K562 (cell line): ENCODE results near the gene EGLN1. TPM values are rescaled to one million over a fixed set of nuclear protein-coding genes. Genes with fewer than 3 reads are reported as not detected.

Experiments used
- ATAC-seq: fragments of 200-7000 bp; cut with Tn5 transposase; 3 replicates; pipeline ENCODE4 v1.9.1; 2020; ENCODE audit warnings: moderate library complexity
- BruUV-seq: library from RNA; stranded (reverse); fragments of 400-500 nt; replicated peaks from 2 replicates; lab custom pipeline; 2021; lab: Mats Ljungman, UMichigan
- CTCF ChIA-PET: fragments of 300-600 bp; formaldehyde crosslinking; extraction: SDS; loops from one replicate; lab custom pipeline; 2021; ENCODE audit warnings: low intra/inter-chr PET ratio; lab: Yijun Ruan, JAX
- POLR2A ChIA-PET: fragments of 300-600, 350-650 bp; sonication (Branson Sonifier 250); formaldehyde crosslinking; extraction: SDS; loops from one replicate; lab custom pipeline; 2021; ENCODE audit warnings: antibody characterized with exemption, inconsistent platforms; lab: Yijun Ruan, JAX
- DNase-seq, 4 experiments: peaks; one replicate each; pipeline versions ENCODE4 v3.0.0 to v3.0.0-alpha.2; 2011 to 2018; ENCODE audit warnings: low spot score in 3 of 4, mixed read lengths in 3 of 4; ENCODE audit errors: extremely low read depth in 1 of 4
- FAIRE-seq: peaks from 2 replicates; lab custom pipeline; 2011; peaks lifted over from hg19 to GRCh38; lab: Jason Lieb, UNC
- H2AFZ ChIP-seq: 2 replicates; pipeline ENCODE4 v1.6.0; 2011; ENCODE audit warnings: low read depth, low read length, control low read depth, inconsistent platforms
- H3K27ac ChIP-seq: fragments of 200-600 bp; 3 replicates; pipeline ENCODE4 v1.8.0; 2011; ENCODE audit warnings: low read depth, mild to moderate bottlenecking, control low read depth, inconsistent platforms, low read length, moderate library complexity, mixed read lengths; ENCODE audit errors: extremely low read depth
- H3K27me3 ChIP-seq, 2 experiments: fragments of 300-600 bp in 1 of 2; 2 replicates in 1 of 2; 3 replicates in 1 of 2; pipeline versions ENCODE4 v1.6.0 to v1.8.0; 2011; ENCODE audit warnings: inconsistent platforms in 2 of 2, low read length in 2 of 2, mild to moderate bottlenecking in 1 of 2, mixed read lengths in 1 of 2, moderate library complexity in 1 of 2; ENCODE audit not compliant: control insufficient read depth in 2 of 2, insufficient read depth in 2 of 2
- H3K36me3 ChIP-seq: fragments of 300-600 bp; 3 replicates; pipeline ENCODE4 v1.8.0; 2011; ENCODE audit warnings: mild to moderate bottlenecking, low read length, inconsistent platforms; ENCODE audit not compliant: control insufficient read depth, insufficient read depth
- H3K4me1 ChIP-seq, 2 experiments: fragments of 200-600 bp in 1 of 2; replicated peaks in 1 of 2; 2 replicates in 1 of 2; 3 replicates in 1 of 2; pipeline versions ENCODE4 v1.5.1 to v1.8.0; 2011; ENCODE audit warnings: inconsistent platforms in 2 of 2, low read length in 2 of 2, mild to moderate bottlenecking in 1 of 2, mixed read lengths in 1 of 2, moderate library complexity in 1 of 2; ENCODE audit not compliant: control insufficient read depth in 2 of 2, insufficient read depth in 2 of 2
- H3K4me2 ChIP-seq: 2 replicates; pipeline ENCODE4 v1.6.1; 2011; ENCODE audit warnings: low read length, control low read depth, inconsistent platforms, mixed read lengths; ENCODE audit not compliant: insufficient read depth
- H3K4me3 ChIP-seq: fragments of 200-600 bp; sonication (generic), shearing (Covaris generic); 2 replicates; pipeline ENCODE4 v1.5.1; 2016; ENCODE audit warnings: control low read depth, inconsistent platforms
- H3K79me2 ChIP-seq: fragments of 200-600 bp; 3 replicates; pipeline ENCODE4 v1.8.0; 2011; ENCODE audit warnings: low read length, inconsistent platforms; ENCODE audit not compliant: control insufficient read depth, insufficient read depth
- H3K9ac ChIP-seq, 2 experiments: 2 replicates each; pipeline versions ENCODE4 v1.6.0 to v1.6.1; 2011; ENCODE audit warnings: low read depth in 2 of 2, low read length in 2 of 2, control low read depth in 1 of 2, inconsistent platforms in 1 of 2, mild to moderate bottlenecking in 1 of 2, mixed read lengths in 1 of 2; ENCODE audit not compliant: insufficient read depth in 1 of 2
- H3K9me1 ChIP-seq: one replicate; pipeline ENCODE4 v1.6.0; 2011; ENCODE audit warnings: inconsistent platforms, mild to moderate bottlenecking, low read length, moderate library complexity; ENCODE audit not compliant: control insufficient read depth, insufficient read depth
- H3K9me3 ChIP-seq: replicated peaks from 2 replicates; pipeline ENCODE4 v1.5.1; 2011; ENCODE audit warnings: low read depth, low read length, inconsistent platforms; ENCODE audit not compliant: control insufficient read depth, insufficient read depth
- H4K20me1 ChIP-seq: replicated peaks from 2 replicates; pipeline ENCODE4 v1.6.1; 2011; ENCODE audit warnings: low read length, inconsistent platforms, mixed read lengths; ENCODE audit not compliant: control insufficient read depth, insufficient read depth
- BDP1 ChIP-seq: IDR thresholded peaks from 3 replicates; pipeline ENCODE4 v1.6.1; 2011; ENCODE audit not compliant: insufficient read length, insufficient read depth
- E2F6 ChIP-seq, 2 experiments: IDR thresholded peaks; 2 replicates each; pipeline ENCODE4 v1.6.1; 2011; ENCODE audit warnings: borderline replicate concordance in 1 of 2, control low read depth in 1 of 2, low read depth in 1 of 2, low read length in 1 of 2, mild to moderate bottlenecking in 1 of 2, mixed read lengths in 1 of 2, moderate library complexity in 1 of 2; ENCODE audit not compliant: insufficient read depth in 1 of 2, insufficient read length in 1 of 2, poor library complexity in 1 of 2, severe bottlenecking in 1 of 2; ENCODE audit errors: extremely low read depth in 1 of 2
- ETV6 ChIP-seq, 3 experiments: fragments of 150-350 bp in 1 of 3; sonication (generic) in 1 of 3; formaldehyde crosslinking in 1 of 3; IDR thresholded peaks; 2 replicates each; pipeline versions ENCODE4 v1.6.1 to v1.8.0; 2014 to 2022; ENCODE audit warnings: borderline replicate concordance in 2 of 3, low read depth in 2 of 3, antibody characterized with exemption in 1 of 3, low read length in 1 of 3, mild to moderate bottlenecking in 1 of 3, missing genetic modification reagents in 1 of 3
- FIP1L1 ChIP-seq: fragments of 200-400 bp; formaldehyde crosslinking; IDR thresholded peaks from 2 replicates; pipeline ENCODE4 v1.6.1; 2018; ENCODE audit warnings: mild to moderate bottlenecking, low read depth, low read length; ENCODE audit not compliant: poor library complexity, severe bottlenecking
- MCM5 ChIP-seq: fragments of 450-650 bp; IDR thresholded peaks from 2 replicates; pipeline ENCODE4 v1.6.1; 2016; ENCODE audit warnings: low read depth
- MLX ChIP-seq, 2 experiments: fragments of 450-650 bp in 1 of 2; sonication (generic) in 1 of 2; formaldehyde crosslinking; conservative IDR thresholded peaks; 2 replicates each; pipeline versions ENCODE4 v1.4.0 to v1.8.1; 2020 to 2022; ENCODE audit warnings: mild to moderate bottlenecking in 1 of 2, missing genetic modification reagents in 1 of 2
- PKNOX1 ChIP-seq: fragments of 450-650 bp; IDR thresholded peaks from 2 replicates; pipeline ENCODE4 v1.6.1; 2016
- POLR2A ChIP-seq: fragments of 450-650 bp; conservative IDR thresholded peaks from 2 replicates; pipeline ENCODE4 v1.6.1; 2016
- RREB1 ChIP-seq: fragments of 250-450 bp; sonication (Bioruptor Pico); IDR thresholded peaks from 2 replicates; pipeline ENCODE4 v1.4.0; 2020
- ZFP36 ChIP-seq: fragments of 150-350 bp; IDR thresholded peaks from 2 replicates; pipeline ENCODE4 v1.6.1; 2018; ENCODE audit warnings: low read length, low read depth; ENCODE audit not compliant: partially characterized antibody
- ZKSCAN3 ChIP-seq: fragments of 250-450 bp; sonication (Bioruptor Pico); IDR thresholded peaks from 2 replicates; pipeline ENCODE4 v1.4.0; 2020
- WGBS: fragments of 100-300 bp; shearing (Covaris generic); methylation state at CpG from one replicate; pipeline ENCODE4 v1.1.6; 2016; ENCODE audit warnings: low coverage, mixed read lengths; ENCODE audit not compliant: insufficient coverage; ENCODE audit errors: missing lambda C conversion rate; 5-methylcytosine and 5-hydroxymethylcytosine counted together
- in situ Hi-C: fragments of 300-500 bp; cut with MboI; formaldehyde crosslinking; loops from 4 replicates; pipeline ENCODE4 v1.15.0; 2018; ENCODE audit warnings: inconsistent platforms, mixed read lengths
- intact Hi-C: fragments of 100-400 bp; cut with micrococcal nuclease; formaldehyde crosslinking; loops from 2 replicates; pipeline ENCODE4 v1.14.2; 2022
- polyA plus RNA-seq, 8 experiments: library from polyadenylated mRNA; depleted of rRNA in 4 of 8; stranded (reverse) in 5 of 8; unstranded in 3 of 8; fragments of >200 nt; fragmentation: Nextera tagmentation in 2 of 8; fragmentation: Illumina TruSeq in 1 of 8; extraction: Ambion mirVana in 2 of 8; extraction: Trizol in 1 of 8; gene quantifications; 2 replicates each; pipeline versions ENCODE4 v1.2.1 to v1.2.3, GENCODE V29; 2011 to 2014; ENCODE audit warnings: inconsistent platforms in 1 of 8, missing spikeins in 1 of 8
- total RNA-seq, 7 experiments: library from RNA; depleted of rRNA in 6 of 7; stranded (reverse); fragments of >200 nt in 6 of 7; fragmentation: Illumina TruSeq in 2 of 7; extraction: Trizol in 2 of 7; gene quantifications; 2 replicates each; pipeline versions ENCODE4 v1.2.1 to v1.2.3, GENCODE V29; 2011 to 2021; ENCODE audit warnings: low replicate concordance in 1 of 7

Gene EGLN1
- total and polyA plus RNA-seq, 9 of the 15 experiments (the other 6 are each of a cell fraction or from before 2014, with no cell fraction given) = 5.2 to 54.3 (median 24.6) TPM

- H3K9ac ChIP-seq = no peak overlapping the region
- ATAC-seq (no peak), FAIRE-seq (no peak), DNase-seq (no peak)
- no peak overlapping the region for H3K27ac ChIP-seq
- WGBS = 89% methylated on average over 4 of the region's 4 CpGs
- H3K9me1 ChIP-seq = no peaks in the 10 kb centered on the region
- H3K4me2 ChIP-seq = no peak overlapping the region
- peaks cover 72% of the 10 kb centered on the region for H3K36me3 ChIP-seq
- H4K20me1 ChIP-seq = no peaks in the 10 kb centered on the region
- ChIA-PET CTCF (no interaction called here), POLR2A (interaction anchor here (2.2 kb wide), 1 partner anchor 10 kb away, joined by 10 read pairs; the partner anchor contains the start of genes EXOC8 and SPRTN)
- no peaks in the 10 kb centered on the region for H3K9me3 ChIP-seq
- intact Hi-C loops (no loop called here), in situ Hi-C loops (no loop called here)
- H3K4me1 ChIP-seq = no peaks in the 10 kb centered on the region; a peak in 1 of 5 replicates
- TF ChIP-seq ZFP36 = no peak
- no peak for TF ChIP-seq ZKSCAN3 (CRISPR knock-in tag)
- no peak for TF ChIP-seq MLX (CRISPR knock-in tag; conservative IDR thresholded peaks at IDR 0.05)
- no peak for TF ChIP-seq FIP1L1
- TF ChIP-seq POLR2A = no peak
- no peak for TF ChIP-seq ETV6 (IDR thresholded peaks at IDR 0.05; ENCODE audit: borderline replicate concordance in 1 of 2, low read depth in 2 of 2, low read length in 1 of 2)
- no peak for TF ChIP-seq ETV6 (CRISPR knock-in tag; IDR thresholded peaks at IDR 0.05; ENCODE audit: borderline replicate concordance)
- TF ChIP-seq E2F6 (IDR thresholded peaks at IDR 0.05; ENCODE audit: borderline replicate concordance in 1 of 2, extremely low read depth in 1 of 2, insufficient read depth in 1 of 2, insufficient read length in 1 of 2, low read depth in 1 of 2, low read length in 1 of 2, poor library complexity in 1 of 2, severe bottlenecking in 1 of 2) = no peak
- no peak for TF ChIP-seq RREB1 (CRISPR knock-in tag)
- TF ChIP-seq BDP1 = no peak
- TF ChIP-seq PKNOX1 = no peak
- TF ChIP-seq MCM5 = no peak
- TF ChIP-seq, all 486 proteins: peak for 0
- no peak overlapping the region for H3K4me3 ChIP-seq
- H3K27me3 ChIP-seq = no peaks in the 10 kb centered on the region
- H3K79me2 ChIP-seq = peaks cover 6% of the 10 kb centered on the region; the same call in 1 of the 3 replicates
- H2AFZ ChIP-seq = no peak overlapping the region
- BruUV-seq = no TSS peak
Observed at GRCh38 chr1:231348442-231348841, 73.6 kb downstream of the EGLN1 start.
